K562 (cell line): ENCODE data around the gene HEMGN. TPM values are rescaled to one million over a fixed set of nuclear protein-coding genes. Genes with fewer than 3 reads are reported as not detected.

Experiments
- AFF4 ChIP-seq: sonication (generic); formaldehyde crosslinking; IDR thresholded peaks from 2 replicates; pipeline ENCODE4 v1.8.0; 2023; ENCODE audit warnings: mild to moderate bottlenecking, missing genetic modification reagents
- COPS2 ChIP-seq: fragments of 450-650 bp; conservative IDR thresholded peaks from 2 replicates; pipeline ENCODE4 v1.6.1; 2016; ENCODE audit warnings: mild to moderate bottlenecking, moderate library complexity
- EP300 ChIP-seq: IDR thresholded peaks from 2 replicates; pipeline ENCODE4 v1.6.1; 2012; ENCODE audit warnings: low read length, improper control_type of control experiment
- HNRNPK ChIP-seq: fragments of 200-400 bp; formaldehyde crosslinking; IDR thresholded peaks from one replicate; pipeline ENCODE4 v1.6.1; 2018; ENCODE audit warnings: mild to moderate bottlenecking, low read depth, low read length; ENCODE audit not compliant: poor library complexity, severe bottlenecking
- LARP7 ChIP-seq: fragments of 450-650 bp; IDR thresholded peaks from 2 replicates; pipeline ENCODE4 v1.6.1; 2016
- PCBP1 ChIP-seq: fragments of 200-400 bp; formaldehyde crosslinking; IDR thresholded peaks from 2 replicates; pipeline ENCODE4 v1.6.1; 2018; ENCODE audit warnings: mild to moderate bottlenecking, low read depth, low read length; ENCODE audit not compliant: poor library complexity, severe bottlenecking
- polyA plus RNA-seq, 8 experiments: library from polyadenylated mRNA; depleted of rRNA in 4 of 8; stranded (reverse) in 5 of 8; unstranded in 3 of 8; fragments of >200 nt; fragmentation: Nextera tagmentation in 2 of 8; fragmentation: Illumina TruSeq in 1 of 8; extraction: Ambion mirVana in 2 of 8; extraction: Trizol in 1 of 8; gene quantifications; 2 replicates each; pipeline versions ENCODE4 v1.2.1 to v1.2.3, GENCODE V29; 2011 to 2014; ENCODE audit warnings: inconsistent platforms in 1 of 8, missing spikeins in 1 of 8
- total RNA-seq, 7 experiments: library from RNA; depleted of rRNA in 6 of 7; stranded (reverse); fragments of >200 nt in 6 of 7; fragmentation: Illumina TruSeq in 2 of 7; extraction: Trizol in 2 of 7; gene quantifications; 2 replicates each; pipeline versions ENCODE4 v1.2.1 to v1.2.3, GENCODE V29; 2011 to 2021; ENCODE audit warnings: low replicate concordance in 1 of 7

The HEMGN gene
- total and polyA plus RNA-seq, 9 of the 15 experiments (the other 6 are each of a cell fraction or from before 2014, with no cell fraction given): 56.3 to 258 (median 137) TPM

- TF ChIP-seq AFF4 (CRISPR knock-in tag): no peak
- no peak for TF ChIP-seq LARP7
- no peak for TF ChIP-seq COPS2
- peak; percentile 83 for TF ChIP-seq HNRNPK
- TF ChIP-seq EP300: no peak
- peak; percentile 88 for TF ChIP-seq PCBP1
- TF ChIP-seq, all 486 proteins: peak for 9
These were observed 3.5 kb downstream of the HEMGN start (continued) for GRCh38 chr9:97934321-97935115.
